BLaER1 (cell line): ENCODE results near the gene MORC2.
A peak's percentile ranks its signal among the peaks of the same experiment; 100 is the strongest.

Experiments
- H3K27ac ChIP-seq: shearing (Covaris generic); formaldehyde crosslinking; 2 replicates; pipeline ENCODE4 v1.8.1; 2022
- H3K27me3 ChIP-seq: shearing (Covaris generic); formaldehyde crosslinking; 2 replicates; pipeline ENCODE4 v1.8.1; 2022
- H3K36me3 ChIP-seq: shearing (Covaris generic); formaldehyde crosslinking; 2 replicates; pipeline ENCODE4 v1.8.1; 2022
- H3K4me1 ChIP-seq: shearing (Covaris generic); formaldehyde crosslinking; 2 replicates; pipeline ENCODE4 v1.8.1; 2022
- H3K4me2 ChIP-seq: shearing (Covaris generic); formaldehyde crosslinking; 2 replicates; pipeline ENCODE4 v1.8.1; 2022
- H3K4me3 ChIP-seq: shearing (Covaris generic); formaldehyde crosslinking; 2 replicates; pipeline ENCODE4 v1.8.1; 2022
- H3K9ac ChIP-seq: shearing (Covaris generic); formaldehyde crosslinking; 2 replicates; pipeline ENCODE4 v1.8.1; 2022
- H3K9me3 ChIP-seq: shearing (Covaris generic); formaldehyde crosslinking; 2 replicates; pipeline ENCODE4 v1.8.1; 2022
- H4K20me1 ChIP-seq: shearing (Covaris generic); formaldehyde crosslinking; 2 replicates; pipeline ENCODE4 v1.8.1; 2022
- Cebpa-rat ChIP-seq: shearing (Covaris generic); IDR thresholded peaks from 2 replicates; pipeline ENCODE4 v1.8.1; 2022

MORC2 gene

GRCh38 chr22:30891443-30891755 lies 77.2 kb downstream of the MORC2 start:
- peaks cover 39% of the 10 kb centered on the region for H3K4me1 ChIP-seq
- peak overlapping the region; percentile 65 for H3K4me2 ChIP-seq
- no peak for TF ChIP-seq Cebpa-rat
- no peak overlapping the region for H3K9ac ChIP-seq
- no peak overlapping the region for H3K4me3 ChIP-seq
- H3K27ac ChIP-seq = peak overlapping the region; percentile 59
- H4K20me1 ChIP-seq = no peaks in the 10 kb centered on the region
- no peaks in the 10 kb centered on the region for H3K9me3 ChIP-seq
- peaks cover 12% of the 10 kb centered on the region; the same call in 1 of the 2 replicates for H3K36me3 ChIP-seq
- H3K27me3 ChIP-seq = no peaks in the 10 kb centered on the region

GRCh38 chr22:30890686-30891442 lies 77.7 kb downstream of the MORC2 start:
- no peak for TF ChIP-seq Cebpa-rat
- no peaks in the 10 kb centered on the region for H3K9me3 ChIP-seq
- H3K27me3 ChIP-seq = no peaks in the 10 kb centered on the region
- H4K20me1 ChIP-seq = no peaks in the 10 kb centered on the region
- peak overlapping the region; percentile 65 for H3K4me2 ChIP-seq
- no peak overlapping the region for H3K9ac ChIP-seq
- peak overlapping the region; percentile 59 for H3K27ac ChIP-seq
- no peak overlapping the region for H3K4me3 ChIP-seq
- peaks cover 39% of the 10 kb centered on the region for H3K4me1 ChIP-seq
- H3K36me3 ChIP-seq = peaks cover 12% of the 10 kb centered on the region; the same call in 1 of the 2 replicates

GRCh38 chr22:30889996-30890480 lies 78.5 kb downstream of the MORC2 start:
- Histone ChIP-seq H3K27ac (0 out of 2 replicates have a peak overlapping the region, but pooled peaks have one; percentile 6), H3K9ac (no peak overlapping the region), H3K4me3 (no peak overlapping the region), H4K20me1 (no peaks in the 10 kb centered on the region), H3K9me3 (no peaks in the 10 kb centered on the region), H3K4me2 (no peak overlapping the region), H3K4me1 (peaks cover 45% of the 10 kb centered on the region), H3K27me3 (no peaks in the 10 kb centered on the region), H3K36me3 (peaks cover 12% of the 10 kb centered on the region; the same call in 1 of the 2 replicates)
- TF ChIP-seq Cebpa-rat = no peak

- peaks cover 50% of the 10 kb centered on the region for H3K4me1 ChIP-seq
- H4K20me1 ChIP-seq = no peaks in the 10 kb centered on the region
- no peaks in the 10 kb centered on the region for H3K27me3 ChIP-seq
- no peak overlapping the region for H3K9ac ChIP-seq
- H3K4me2 ChIP-seq = no peak overlapping the region
- H3K9me3 ChIP-seq = no peaks in the 10 kb centered on the region
- peaks cover 12% of the 10 kb centered on the region; the same call in 1 of the 2 replicates for H3K36me3 ChIP-seq
- H3K27ac ChIP-seq = no peak overlapping the region
- no peak for TF ChIP-seq Cebpa-rat
- H3K4me3 ChIP-seq = no peak overlapping the region
Observed at GRCh38 chr22:30889268-30889995, 79.1 kb downstream of the MORC2 start.

- H3K36me3 ChIP-seq = peaks cover 12% of the 10 kb centered on the region; the same call in 1 of the 2 replicates
Observed at GRCh38 chr22:30887861-30888260, 80.7 kb downstream of the MORC2 start.

GRCh38 chr22:30887453-30887852 lies 81.1 kb downstream of the MORC2 start:
- no peak overlapping the region for H3K27ac ChIP-seq
- peaks cover 37% of the 10 kb centered on the region for H3K4me1 ChIP-seq
- H4K20me1 ChIP-seq = no peaks in the 10 kb centered on the region
- H3K9ac ChIP-seq = no peak overlapping the region
- H3K4me2 ChIP-seq = no peak overlapping the region
- no peaks in the 10 kb centered on the region for H3K27me3 ChIP-seq
- H3K36me3 ChIP-seq = peaks cover 12% of the 10 kb centered on the region; the same call in 1 of the 2 replicates
- no peaks in the 10 kb centered on the region for H3K9me3 ChIP-seq
- H3K4me3 ChIP-seq = no peak overlapping the region
- no peak for TF ChIP-seq Cebpa-rat

More at GRCh38 chr22:30887861-30888260, 80.7 kb downstream of the MORC2 start:
- Histone ChIP-seq H3K9ac (no peak overlapping the region), H3K4me1 (peaks cover 39% of the 10 kb centered on the region), H4K20me1 (no peaks in the 10 kb centered on the region), H3K4me3 (no peak overlapping the region), H3K4me2 (no peak overlapping the region), H3K27me3 (no peaks in the 10 kb centered on the region), H3K27ac (no peak overlapping the region), H3K9me3 (no peaks in the 10 kb centered on the region)
- TF ChIP-seq Cebpa-rat = no peak

- H3K27me3 ChIP-seq = no peaks in the 10 kb centered on the region
- H3K9me3 ChIP-seq = no peaks in the 10 kb centered on the region
- H3K4me3 ChIP-seq = no peak overlapping the region
- no peak overlapping the region for H3K4me2 ChIP-seq
- peaks cover 12% of the 10 kb centered on the region; the same call in 1 of the 2 replicates for H3K36me3 ChIP-seq
- H3K4me1 ChIP-seq = peaks cover 37% of the 10 kb centered on the region
- H3K27ac ChIP-seq = no peak overlapping the region
- H3K9ac ChIP-seq = no peak overlapping the region
- no peaks in the 10 kb centered on the region for H4K20me1 ChIP-seq
- no peak for TF ChIP-seq Cebpa-rat
Observed at GRCh38 chr22:30885591-30885990, 83.0 kb downstream of the MORC2 start.

- H3K4me3 ChIP-seq = no peak overlapping the region
- no peak for TF ChIP-seq Cebpa-rat
Observed at GRCh38 chr22:30885001-30885366, 83.6 kb downstream of the MORC2 start.

GRCh38 chr22:30884211-30885000 lies 84.2 kb downstream of the MORC2 start:
- H4K20me1 ChIP-seq = no peaks in the 10 kb centered on the region
- H3K9me3 ChIP-seq = no peaks in the 10 kb centered on the region
- peaks cover 2% of the 10 kb centered on the region; the same call in 1 of the 2 replicates for H3K36me3 ChIP-seq
- TF ChIP-seq Cebpa-rat = no peak
- H3K27me3 ChIP-seq = no peaks in the 10 kb centered on the region
- H3K4me3 ChIP-seq = no peak overlapping the region
- H3K9ac ChIP-seq = no peak overlapping the region
- H3K4me2 ChIP-seq = peak overlapping the region; percentile 6; the same call in 1 of the 2 replicates
- peak overlapping the region; percentile 35; the same call in 1 of the 2 replicates for H3K27ac ChIP-seq
- H3K4me1 ChIP-seq = peaks cover 48% of the 10 kb centered on the region

More at GRCh38 chr22:30885001-30885366, 83.6 kb downstream of the MORC2 start:
- H3K4me2 ChIP-seq = peak overlapping the region; percentile 6; the same call in 1 of the 2 replicates
- peaks cover 8% of the 10 kb centered on the region; the same call in 1 of the 2 replicates for H3K36me3 ChIP-seq
- H3K9ac ChIP-seq = no peak overlapping the region
- no peaks in the 10 kb centered on the region for H4K20me1 ChIP-seq
- H3K4me1 ChIP-seq = peaks cover 43% of the 10 kb centered on the region
- H3K9me3 ChIP-seq = no peaks in the 10 kb centered on the region
- H3K27ac ChIP-seq = peak overlapping the region; percentile 58; the same call in 1 of the 2 replicates
- no peaks in the 10 kb centered on the region for H3K27me3 ChIP-seq
